Suprapubic skin (tissue), 4 donors: ENCODE measurements around the gene OTUB2. TPM values are rescaled to one million over a fixed set of nuclear protein-coding genes. Genes with fewer than 3 reads are reported as not detected.

ENCODE experiments used
- DNase-seq, 2 donors: peaks; one replicate each; pipeline ENCODE4 v3.0.0-alpha.2; 2019; ENCODE audit warnings: low spot score in 2 of 2
- H3K27ac ChIP-seq: fragments of 200-600 bp; sonication (generic); one replicate; pipeline ENCODE4 v1.5.1; 2019
- H3K27me3 ChIP-seq: fragments of 200-600 bp; sonication (generic); one replicate; pipeline ENCODE4 v1.5.1; 2019
- H3K36me3 ChIP-seq: fragments of 200-600 bp; sonication (generic); one replicate; pipeline ENCODE4 v1.5.1; 2019
- H3K4me1 ChIP-seq: fragments of 200-600 bp; sonication (generic); one replicate; pipeline ENCODE4 v1.5.1; 2019
- H3K4me3 ChIP-seq: fragments of 200-600 bp; sonication (generic); one replicate; pipeline ENCODE4 v1.5.1; 2019; ENCODE audit warnings: mild to moderate bottlenecking
- H3K9me3 ChIP-seq: fragments of 200-600 bp; sonication (generic); one replicate; pipeline ENCODE4 v1.5.1; 2019
- EP300 ChIP-seq: sonication (generic); formaldehyde crosslinking; IDR thresholded peaks from one replicate; pipeline ENCODE4 v1.6.1; 2017; ENCODE audit warnings: antibody characterized with exemption
- POLR2A ChIP-seq, 2 donors: fragments of 450-650 bp; IDR thresholded peaks; one replicate each; pipeline ENCODE4 v1.6.1; 2017; ENCODE audit warnings: antibody characterized with exemption in 2 of 2, mild to moderate bottlenecking in 2 of 2, moderate library complexity in 2 of 2
- POLR2AphosphoS5 ChIP-seq, 3 donors: sonication (generic); formaldehyde crosslinking; IDR thresholded peaks; one replicate each; pipeline ENCODE4 v1.6.1; 2017; ENCODE audit warnings: antibody characterized with exemption in 3 of 3
- WGBS: methylation state at CpG from one replicate; pipeline ENCODE4 v1.1.5; 2018; 5-methylcytosine and 5-hydroxymethylcytosine counted together
- total RNA-seq, 4 donors: library from RNA; depleted of rRNA; stranded (reverse); fragments of >200 nt; gene quantifications; one replicate each; pipeline ENCODE4 v1.1.0, GENCODE V29; 2016
- TF ChIP-seq, protein P1 (sequence below), 2 donors: fragments of 200-600 bp in 1 of 2; fragments of 450-650 bp in 1 of 2; sonication (generic) in 1 of 2; IDR thresholded peaks; one replicate each; pipeline ENCODE4 v1.5.1; 2016 to 2019; ENCODE audit warnings: antibody characterized with exemption in 2 of 2, mild to moderate bottlenecking in 1 of 2, moderate library complexity in 1 of 2

The OTUB2 gene
- total RNA-seq, 4 donors from 2014 or later = 7.2 to 35.5 (median 14.3) TPM

GRCh38 chr14:94014382-94014781 lies 11.8 kb upstream of the OTUB2 start:
- DNase-seq = no peak
- TF ChIP-seq POLR2AphosphoS5 (IDR thresholded peaks at IDR 0.05) = no peak
- TF ChIP-seq, protein P1, sequence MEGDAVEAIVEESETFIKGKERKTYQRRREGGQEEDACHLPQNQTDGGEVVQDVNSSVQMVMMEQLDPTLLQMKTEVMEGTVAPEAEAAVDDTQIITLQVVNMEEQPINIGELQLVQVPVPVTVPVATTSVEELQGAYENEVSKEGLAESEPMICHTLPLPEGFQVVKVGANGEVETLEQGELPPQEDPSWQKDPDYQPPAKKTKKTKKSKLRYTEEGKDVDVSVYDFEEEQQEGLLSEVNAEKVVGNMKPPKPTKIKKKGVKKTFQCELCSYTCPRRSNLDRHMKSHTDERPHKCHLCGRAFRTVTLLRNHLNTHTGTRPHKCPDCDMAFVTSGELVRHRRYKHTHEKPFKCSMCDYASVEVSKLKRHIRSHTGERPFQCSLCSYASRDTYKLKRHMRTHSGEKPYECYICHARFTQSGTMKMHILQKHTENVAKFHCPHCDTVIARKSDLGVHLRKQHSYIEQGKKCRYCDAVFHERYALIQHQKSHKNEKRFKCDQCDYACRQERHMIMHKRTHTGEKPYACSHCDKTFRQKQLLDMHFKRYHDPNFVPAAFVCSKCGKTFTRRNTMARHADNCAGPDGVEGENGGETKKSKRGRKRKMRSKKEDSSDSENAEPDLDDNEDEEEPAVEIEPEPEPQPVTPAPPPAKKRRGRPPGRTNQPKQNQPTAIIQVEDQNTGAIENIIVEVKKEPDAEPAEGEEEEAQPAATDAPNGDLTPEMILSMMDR (IDR thresholded peaks at IDR 0.05) = no peak
- 69% methylated on average over 6 of the region's 6 CpGs for WGBS
- Histone ChIP-seq H3K27ac (no peak overlapping the region), H3K36me3 (no peaks in the 10 kb centered on the region), H3K27me3 (peaks cover 3% of the 10 kb centered on the region), H3K4me1 (no peaks in the 10 kb centered on the region), H3K4me3 (no peak overlapping the region), H3K9me3 (no peaks in the 10 kb centered on the region)

GRCh38 chr14:94015223-94015622 lies 10.9 kb upstream of the OTUB2 start:
- Histone ChIP-seq H3K27me3 (peaks cover 3% of the 10 kb centered on the region), H3K9me3 (no peaks in the 10 kb centered on the region), H3K4me1 (no peaks in the 10 kb centered on the region), H3K4me3 (no peak overlapping the region), H3K36me3 (no peaks in the 10 kb centered on the region), H3K27ac (no peak overlapping the region)
- no peak for DNase-seq
- TF ChIP-seq POLR2A (IDR thresholded peaks at IDR 0.05) (no peak), EP300 (no peak), POLR2AphosphoS5 (IDR thresholded peaks at IDR 0.05) (no peak)
- TF ChIP-seq, protein P1 (IDR thresholded peaks at IDR 0.05) = no peak
- WGBS = 78% methylated on average over 2 of the region's 2 CpGs

DNA sequence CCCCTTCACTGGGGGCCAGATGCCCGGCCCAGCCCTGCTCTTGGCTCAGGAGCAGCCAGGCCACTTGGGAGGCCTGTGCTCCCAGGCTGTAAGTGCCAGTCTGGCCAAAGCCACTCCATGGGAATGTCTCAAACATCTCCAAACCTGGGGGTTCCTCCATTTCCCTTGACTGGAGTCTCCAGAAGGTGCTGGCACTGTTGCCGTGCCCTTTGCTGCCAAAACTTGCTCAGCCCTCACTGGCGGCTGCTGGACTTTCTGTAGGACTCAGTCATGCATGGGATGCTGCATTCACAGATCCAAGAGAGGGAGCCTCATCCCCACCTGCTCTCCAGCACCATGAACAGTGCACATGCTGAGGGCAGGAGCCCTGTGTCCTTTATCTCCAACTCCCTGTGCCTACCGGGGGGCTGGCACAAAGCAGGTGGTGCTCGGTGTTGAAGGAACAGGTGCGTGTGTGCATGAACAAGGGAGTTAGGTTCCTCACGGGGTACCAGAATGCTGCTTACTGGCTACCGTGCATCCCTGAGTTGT lies 9.6 kb upstream of the OTUB2 start:
- Histone ChIP-seq H3K4me1 (no peaks in the 10 kb centered on the region), H3K27ac (no peak overlapping the region), H3K9me3 (no peaks in the 10 kb centered on the region), H3K4me3 (no peak overlapping the region), H3K36me3 (no peaks in the 10 kb centered on the region), H3K27me3 (peaks cover 3% of the 10 kb centered on the region)
- no peak for TF ChIP-seq POLR2AphosphoS5 (IDR thresholded peaks at IDR 0.05)
- TF ChIP-seq EP300 = no peak
- TF ChIP-seq, protein P1 (IDR thresholded peaks at IDR 0.05) = no peak
- TF ChIP-seq POLR2A (IDR thresholded peaks at IDR 0.05) = no peak
- 79% methylated on average over 7 of the region's 8 CpGs for WGBS
- DNase-seq = no peak

DNA sequence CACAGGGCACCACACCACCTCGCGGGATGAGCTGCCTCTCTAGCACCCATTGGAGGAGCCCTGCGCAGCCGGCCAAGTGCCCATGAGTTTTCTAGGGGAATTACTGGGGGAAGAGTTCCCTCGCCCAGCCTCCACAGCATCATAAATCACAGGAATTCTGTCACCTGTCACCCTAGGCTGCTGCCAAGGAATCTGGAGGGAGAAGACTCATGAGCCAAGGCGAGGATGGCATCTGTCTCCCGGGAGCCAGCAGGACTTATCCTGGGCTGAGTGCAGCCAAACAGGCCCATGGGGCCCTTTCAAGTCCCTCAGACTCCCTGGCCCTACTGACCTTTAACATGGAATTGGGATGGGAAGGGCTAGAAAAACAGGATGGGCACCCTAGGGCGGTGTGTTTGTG lies 7.8 kb upstream of the OTUB2 start:
- Histone ChIP-seq H3K4me1 (no peaks in the 10 kb centered on the region), H3K4me3 (no peak overlapping the region), H3K9me3 (no peaks in the 10 kb centered on the region), H3K27ac (no peak overlapping the region), H3K27me3 (peaks cover 3% of the 10 kb centered on the region), H3K36me3 (no peaks in the 10 kb centered on the region)
- 60% methylated on average over 7 of the region's 8 CpGs for WGBS
- TF ChIP-seq POLR2AphosphoS5 (IDR thresholded peaks at IDR 0.05) = no peak
- no peak for TF ChIP-seq EP300
- TF ChIP-seq, protein P1 (IDR thresholded peaks at IDR 0.05) = no peak
- TF ChIP-seq POLR2A (IDR thresholded peaks at IDR 0.05) = no peak
- no peak for DNase-seq

- Histone ChIP-seq H3K27ac (no peak overlapping the region), H3K36me3 (no peaks in the 10 kb centered on the region), H3K27me3 (peaks cover 3% of the 10 kb centered on the region), H3K4me1 (no peaks in the 10 kb centered on the region), H3K4me3 (no peak overlapping the region), H3K9me3 (no peaks in the 10 kb centered on the region)
- 81% methylated on average over 6 of the region's 6 CpGs for WGBS
- no peak for TF ChIP-seq EP300
- TF ChIP-seq, protein P1 (IDR thresholded peaks at IDR 0.05) = no peak
- TF ChIP-seq POLR2AphosphoS5 (IDR thresholded peaks at IDR 0.05) = no peak
- TF ChIP-seq POLR2A (IDR thresholded peaks at IDR 0.05) = no peak
- no peak for DNase-seq
Observed at GRCh38 chr14:94019329-94019728, 6.8 kb upstream of the OTUB2 start.
